Esophagus (tissue), 2 donors: Measurements from ENCODE around the gene ACE2. TPM values are rescaled to one million over a fixed set of nuclear protein-coding genes. Genes with fewer than 3 reads are reported as not detected.
A peak's percentile ranks its signal among the peaks of the same experiment; 100 is the strongest.
"Not testable (repeated sequence)": the region's sequence is repeated elsewhere in the genome, so short reads cannot be mapped to it uniquely, and the experiment has no call there.

Experiments
- H3K27ac ChIP-seq, 2 donors: one replicate each; pipeline ENCODE4 v1.5.1; 2013; ENCODE audit warnings: low read depth in 2 of 2, mild to moderate bottlenecking in 2 of 2, inconsistent platforms in 1 of 2, low read length in 1 of 2, moderate library complexity in 1 of 2
- H3K27me3 ChIP-seq, 2 donors: one replicate each; pipeline ENCODE4 v1.6.1; 2013; ENCODE audit warnings: low read length in 2 of 2, control low read depth in 1 of 2, mild to moderate bottlenecking in 1 of 2; ENCODE audit not compliant: insufficient read depth in 2 of 2, control insufficient read depth in 1 of 2
- H3K36me3 ChIP-seq, 2 donors: one replicate each; pipeline ENCODE4 v1.6.1; 2013; ENCODE audit warnings: low read length in 1 of 2; ENCODE audit not compliant: control insufficient read depth in 2 of 2, insufficient read depth in 2 of 2
- H3K4me1 ChIP-seq, 2 donors: one replicate each; pipeline ENCODE4 v1.6.1; 2013; ENCODE audit warnings: low read length in 1 of 2; ENCODE audit not compliant: control insufficient read depth in 2 of 2, insufficient read depth in 2 of 2
- H3K4me3 ChIP-seq, 2 donors: one replicate each; pipeline ENCODE4 v1.5.1; 2013; ENCODE audit warnings: low read length in 2 of 2, mild to moderate bottlenecking in 2 of 2, low read depth in 1 of 2, moderate library complexity in 1 of 2
- H3K9me3 ChIP-seq, 2 donors: one replicate each; pipeline ENCODE4 v1.6.1; 2013; ENCODE audit warnings: mild to moderate bottlenecking in 2 of 2, low read depth in 1 of 2, low read length in 1 of 2, moderate library complexity in 1 of 2; ENCODE audit not compliant: control insufficient read depth in 2 of 2, insufficient read depth in 1 of 2
- WGBS, 2 donors: extraction: QIAGEN DNeasy Blood & Tissue Kit; methylation state at CpG; one replicate each; pipeline ENCODE4 v1.1.7; 2013; 5-methylcytosine and 5-hydroxymethylcytosine counted together
- polyA plus RNA-seq, 2 donors: library from polyadenylated mRNA; stranded (reverse); fragments of 200-250 nt; gene quantifications; one replicate each; pipeline ENCODE4 v1.2.3, GENCODE V29; 2013
- donor health status: healthy with polysubstance abuse.
- donor health status: Bipolar disorder and iron deficiency.

ACE2 gene
- polyA plus RNA-seq: 1 to 10 TPM; 1.7 to 3.1 TPM

DNA sequence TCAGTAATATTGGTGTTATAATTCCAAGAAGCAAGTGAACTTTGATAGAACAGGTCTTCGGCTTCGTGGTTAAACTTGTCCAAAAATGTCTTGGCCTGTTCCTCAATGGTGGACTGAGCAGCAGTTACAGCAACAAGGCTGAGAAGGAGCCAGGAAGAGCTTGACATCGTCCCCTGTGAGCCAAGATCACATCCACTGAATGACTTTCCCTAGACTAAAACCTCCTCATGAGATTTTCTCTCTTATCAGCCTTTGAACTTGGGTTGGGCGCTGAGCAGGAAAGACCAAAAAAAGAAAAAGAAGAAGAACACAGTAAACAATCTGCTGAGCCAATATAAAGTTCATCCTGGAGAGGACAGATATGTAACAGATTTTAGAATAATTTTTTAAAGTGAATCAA is at the start of gene ACE2:
Gene ACE2, minus strand, starts transcription at position 216 of the 400 bp plus-strand sequence. Its CDS starts 49 bp downstream, at position 167.
- H3K27ac ChIP-seq: peak within 1 kb of the TSS; percentile 30 to 33
- H3K4me3 ChIP-seq: no peak within 1 kb of the TSS

GRCh38 chrX:15647510-15647909 is 46.8 kb upstream of the ACE2 start:
- WGBS, 2 donors: no CpG with 5 or more reads among the region's 5 CpGs
- not testable (repeated sequence) for H3K36me3 ChIP-seq, H3K4me1 ChIP-seq, H3K4me3 ChIP-seq, H3K27ac ChIP-seq, H3K27me3 ChIP-seq, H3K9me3 ChIP-seq

More for the DNA sequence above, at the start of gene ACE2:
- 71 to 73% methylated on average over 4 of the region's 4 CpGs for WGBS, 2 donors
- Histone ChIP-seq H3K36me3 (no peaks in the 10 kb centered on the region), H3K4me1 (no peaks in the 10 kb centered on the region), H3K27me3 (peaks cover 0 to 3% of the 10 kb centered on the region in 2 donors), H3K9me3 (no peaks in the 10 kb centered on the region)

DNA sequence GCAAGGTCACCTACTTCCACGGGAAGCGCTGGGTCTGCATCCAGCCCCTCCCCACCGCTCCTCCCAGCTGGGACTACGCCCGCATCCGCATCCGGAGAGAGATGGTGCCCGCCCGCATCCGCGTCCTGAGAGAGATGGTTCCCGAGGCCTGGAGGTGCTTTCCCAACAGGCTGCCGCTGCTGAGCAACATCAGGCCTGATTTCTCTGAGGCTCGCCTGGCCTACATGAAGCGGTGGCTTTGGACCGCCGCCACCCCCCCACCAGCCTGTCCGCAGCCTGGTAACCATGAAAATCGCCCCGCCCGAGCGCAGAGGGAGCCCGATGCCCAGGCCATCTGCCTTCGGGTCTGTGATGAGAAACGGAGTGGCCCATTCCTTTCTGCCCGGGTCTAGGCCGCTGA is 45.8 kb upstream of the ACE2 start:
- no peak overlapping the region for H3K4me3 ChIP-seq
- 88 to 96% methylated on average over 25 to 27 of the region's 27 CpGs for WGBS, 2 donors
- no peaks in the 10 kb centered on the region for H3K9me3 ChIP-seq
- no peaks in the 10 kb centered on the region for H3K36me3 ChIP-seq
- no peaks in the 10 kb centered on the region for H3K27me3 ChIP-seq
- H3K27ac ChIP-seq: no peak overlapping the region
- no peaks in the 10 kb centered on the region for H3K4me1 ChIP-seq

DNA sequence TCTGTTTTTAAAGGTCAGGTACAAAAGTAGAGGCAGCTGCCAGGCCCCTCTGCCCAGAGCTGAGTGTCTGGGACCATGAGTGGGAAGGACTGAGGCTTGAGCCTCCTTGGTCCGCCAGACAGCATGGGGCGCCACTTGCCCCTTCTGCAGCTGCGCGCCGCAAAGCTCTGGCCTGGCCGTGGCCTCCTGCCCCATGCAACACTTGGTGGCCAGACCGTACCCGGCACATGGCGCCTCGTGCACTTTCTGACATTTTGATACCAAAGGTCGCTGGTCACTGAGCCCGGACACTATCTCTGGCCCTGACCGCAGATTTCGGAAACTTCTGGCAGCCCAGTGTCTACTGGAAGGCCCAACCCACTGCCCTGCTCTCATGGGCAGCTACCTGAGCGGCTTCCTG is 45.3 kb upstream of the ACE2 start:
- H3K27ac ChIP-seq: no peak overlapping the region
- no peak overlapping the region for H3K4me3 ChIP-seq
- H3K4me1 ChIP-seq: no peaks in the 10 kb centered on the region
- H3K36me3 ChIP-seq: no peaks in the 10 kb centered on the region
- H3K27me3 ChIP-seq: no peaks in the 10 kb centered on the region
- WGBS, 2 donors: 89 to 91% methylated on average over 15 of the region's 15 CpGs
- no peaks in the 10 kb centered on the region for H3K9me3 ChIP-seq

- Histone ChIP-seq H3K27me3 (no peaks in the 10 kb centered on the region), H3K4me1 (no peaks in the 10 kb centered on the region), H3K27ac (no peak overlapping the region), H3K9me3 (no peaks in the 10 kb centered on the region), H3K36me3 (no peaks in the 10 kb centered on the region), H3K4me3 (no peak overlapping the region)
- 78 to 85% methylated on average over 3 of the region's 3 CpGs for WGBS, 2 donors
Measured at GRCh38 chrX:15645266-15645665, 44.5 kb upstream of the ACE2 start.

- no peak overlapping the region for H3K27ac ChIP-seq
- no peaks in the 10 kb centered on the region for H3K27me3 ChIP-seq
- WGBS, 2 donors: 97 to 100% methylated on average over 1 of the region's 1 CpG
- no peaks in the 10 kb centered on the region for H3K36me3 ChIP-seq
- no peaks in the 10 kb centered on the region for H3K4me1 ChIP-seq
- no peaks in the 10 kb centered on the region for H3K9me3 ChIP-seq
- H3K4me3 ChIP-seq: no peak overlapping the region
Measured at GRCh38 chrX:15644560-15644872, 43.8 kb upstream of the ACE2 start.

GRCh38 chrX:15643786-15644559 is 43.2 kb upstream of the ACE2 start:
- H3K36me3 ChIP-seq: no peaks in the 10 kb centered on the region
- no peaks in the 10 kb centered on the region for H3K4me1 ChIP-seq
- no peaks in the 10 kb centered on the region for H3K9me3 ChIP-seq
- H3K27me3 ChIP-seq: no peaks in the 10 kb centered on the region
- no peak overlapping the region for H3K27ac ChIP-seq
- WGBS, 2 donors: 86 to 89% methylated on average over 7 of the region's 7 CpGs
- H3K4me3 ChIP-seq: no peak overlapping the region

- no peaks in the 10 kb centered on the region for H3K36me3 ChIP-seq
- no peaks in the 10 kb centered on the region for H3K4me1 ChIP-seq
- H3K27ac ChIP-seq: no peak overlapping the region
- H3K27me3 ChIP-seq: peaks cover 0 to 3% of the 10 kb centered on the region in 2 donors
- H3K9me3 ChIP-seq: no peaks in the 10 kb centered on the region
- no peak overlapping the region for H3K4me3 ChIP-seq
Measured at GRCh38 chrX:15631637-15632036, 30.9 kb upstream of the ACE2 start.

DNA sequence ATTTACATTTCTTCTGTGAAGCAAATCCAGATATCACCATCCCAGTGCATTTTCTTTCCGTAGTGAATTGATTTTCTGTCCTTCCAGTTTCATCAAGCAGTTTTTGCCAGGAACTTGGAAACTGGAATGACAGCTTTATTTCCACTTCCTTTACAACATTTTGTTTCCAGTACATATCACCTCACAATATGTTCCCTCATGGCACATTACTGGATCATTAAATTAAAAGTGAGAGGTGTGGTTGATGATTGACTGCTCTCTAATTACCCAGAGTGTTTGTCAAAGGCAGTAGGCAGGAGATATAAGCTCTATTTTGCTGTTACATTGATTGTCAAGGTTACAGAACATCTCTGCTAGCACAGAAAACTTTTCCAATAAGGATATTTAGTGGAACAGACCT is 22.3 kb upstream of the ACE2 start:
- no peak overlapping the region for H3K27ac ChIP-seq
- no peaks in the 10 kb centered on the region for H3K9me3 ChIP-seq
- WGBS, 2 donors: 40 to 44% methylated on average over 1 of the region's 1 CpG
- H3K36me3 ChIP-seq: no peaks in the 10 kb centered on the region
- peaks cover 0 to 9% of the 10 kb centered on the region in 2 donors for H3K27me3 ChIP-seq
- no peak overlapping the region for H3K4me3 ChIP-seq
- no peaks in the 10 kb centered on the region for H3K4me1 ChIP-seq

DNA sequence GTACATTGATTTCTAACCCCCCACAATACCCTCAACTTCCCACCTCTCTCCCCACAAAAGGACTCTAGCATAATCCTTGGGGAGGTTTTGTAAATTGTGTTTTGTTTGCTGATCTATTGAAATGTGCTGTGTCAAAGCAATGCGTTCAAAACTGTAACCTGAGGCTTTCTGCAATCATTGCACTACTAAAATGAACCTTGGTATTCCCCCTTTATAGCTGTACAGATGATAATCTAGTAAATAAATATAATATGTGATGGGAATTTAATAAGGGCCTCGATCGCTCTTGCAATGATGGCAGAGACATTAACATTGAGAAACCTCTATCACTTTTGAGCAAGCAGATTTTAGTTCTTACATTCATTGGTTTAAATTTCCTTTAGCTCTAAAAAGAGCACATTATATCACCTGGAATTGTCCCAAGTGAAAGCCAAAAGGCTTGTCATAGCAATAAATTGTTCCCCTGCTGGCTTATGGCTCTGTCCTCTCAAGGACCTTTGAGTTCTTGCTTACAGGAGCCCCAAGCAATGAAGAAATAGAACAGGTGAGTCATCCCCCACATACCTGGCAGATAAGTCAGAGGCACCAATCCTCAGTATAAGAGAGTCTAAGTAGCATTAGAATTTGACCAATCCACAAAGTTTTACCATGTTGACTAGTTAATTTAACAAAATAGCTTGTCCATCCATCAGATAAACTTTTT is 18.4 kb upstream of the ACE2 start:
- Histone ChIP-seq H3K9me3 (no peaks in the 10 kb centered on the region), H3K27ac (peak overlapping the region in 1 of 2 donors; percentile 82), H3K4me1 (no peaks in the 10 kb centered on the region), H3K27me3 (peaks cover 0 to 7% of the 10 kb centered on the region in 2 donors), H3K36me3 (no peaks in the 10 kb centered on the region), H3K4me3 (no peak overlapping the region)
- 45 to 52% methylated on average over 3 of the region's 3 CpGs for WGBS, 2 donors
